Smooth muscle cell (in vitro differentiated cells): ENCODE results near the gene TMEM117. TPM values are rescaled to one million over a fixed set of nuclear protein-coding genes. Genes with fewer than 3 reads are reported as not detected.

Experiments used
- DNase-seq: peaks from one replicate; lab custom pipeline; 2025; ENCODE audit not compliant: unreplicated experiment; lab: John Stamatoyannopoulos, UW
- H2AFZ ChIP-seq: fragments of 200-600 bp; sonication (generic); 2 replicates; pipeline ENCODE4 v1.6.0; 2016; ENCODE audit warnings: antibody characterized with exemption, low read depth, mild to moderate bottlenecking
- H3F3A ChIP-seq: fragments of 200-600 bp; sonication (generic); 2 replicates; pipeline ENCODE4 v1.6.0; 2017; ENCODE audit warnings: antibody characterized with exemption, low read depth
- H3K27ac ChIP-seq: fragments of 200-600 bp; sonication (generic); 2 replicates; pipeline ENCODE4 v1.5.1; 2016; ENCODE audit warnings: low read depth, mild to moderate bottlenecking
- H3K27me3 ChIP-seq: fragments of 200-600 bp; sonication (generic); 2 replicates; pipeline ENCODE4 v1.6.1; 2016; ENCODE audit warnings: low read depth, mild to moderate bottlenecking
- H3K36me3 ChIP-seq: fragments of 200-600 bp; sonication (generic); 2 replicates; pipeline ENCODE4 v1.5.1; 2016; ENCODE audit warnings: low read depth
- H3K4me1 ChIP-seq: fragments of 200-600 bp; sonication (generic); 2 replicates; pipeline ENCODE4 v1.5.1; 2016; ENCODE audit warnings: low read depth
- H3K4me2 ChIP-seq: fragments of 200-600 bp; sonication (generic); 2 replicates; pipeline ENCODE4 v1.6.0; 2016; ENCODE audit warnings: mild to moderate bottlenecking
- H3K4me3 ChIP-seq: fragments of 200-600 bp; sonication (generic); 2 replicates; pipeline ENCODE4 v1.5.1; 2016; ENCODE audit warnings: mild to moderate bottlenecking
- H3K79me2 ChIP-seq: fragments of 200-600 bp; sonication (generic); 2 replicates; pipeline ENCODE4 v1.6.0; 2016; ENCODE audit warnings: low read depth, mild to moderate bottlenecking
- H3K9ac ChIP-seq: fragments of 200-600 bp; sonication (generic); 2 replicates; pipeline ENCODE4 v1.6.0; 2016; ENCODE audit warnings: low read depth
- H3K9me3 ChIP-seq: fragments of 200-600 bp; sonication (generic); replicated peaks from 2 replicates; pipeline ENCODE4 v1.5.1; 2016; ENCODE audit warnings: low read depth
- H4K20me1 ChIP-seq: fragments of 200-600 bp; sonication (generic); 2 replicates; pipeline ENCODE4 v1.6.0; 2016; ENCODE audit warnings: low read depth
- CTCF ChIP-seq: fragments of 200-600 bp; sonication (generic); IDR thresholded peaks from 2 replicates; pipeline ENCODE4 v1.5.1; 2017; ENCODE audit warnings: borderline replicate concordance, mild to moderate bottlenecking, antibody characterized with exemption; ENCODE audit not compliant: insufficient read depth, poor library complexity, severe bottlenecking
- WGBS: methylation state at CpG from one replicate; pipeline ENCODE4 v1.1.7; 2016; ENCODE audit warnings: low lambda C conversion rate; 5-methylcytosine and 5-hydroxymethylcytosine counted together
- polyA plus RNA-seq: library from polyadenylated mRNA; unstranded; fragments of >200 nt; fragmentation: Nextera tagmentation; extraction: Ambion mirVana; gene quantifications from 2 replicates; pipeline ENCODE4 v1.2.1, GENCODE V29; 2016
- total RNA-seq: library from RNA; depleted of rRNA; stranded (reverse); fragments of >200 nt; gene quantifications from 2 replicates; pipeline ENCODE4 v1.2.3, GENCODE V29; 2014

The TMEM117 gene
- total and polyA plus RNA-seq, 2 experiments from 2014 or later, result 13.0 to 38.9 TPM

DNA sequence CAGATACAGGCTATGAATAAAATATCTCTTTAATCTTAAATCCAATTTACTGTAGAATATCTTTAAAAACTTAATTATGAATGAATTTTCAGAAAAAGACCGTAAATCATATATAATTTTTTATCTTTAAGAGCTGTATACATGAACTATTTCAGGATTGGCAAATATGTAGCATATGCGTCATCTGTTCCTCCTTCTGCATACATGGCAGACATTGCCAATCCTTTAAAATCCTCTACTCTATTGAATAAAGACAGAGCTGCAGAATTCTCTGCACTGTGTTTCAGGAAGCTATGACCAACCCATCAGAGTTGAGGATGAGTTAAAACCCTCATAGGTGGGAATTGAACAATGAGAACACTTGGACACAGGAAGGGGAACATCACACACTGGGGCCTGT is 279.0 kb downstream of the TMEM117 start:
- no peak overlapping the region for H3K4me3 ChIP-seq
- H4K20me1 ChIP-seq, result no peaks in the 10 kb centered on the region
- DNase-seq, result no peak
- H3K36me3 ChIP-seq, result no peaks in the 10 kb centered on the region
- no peak overlapping the region for H2AFZ ChIP-seq
- H3K4me1 ChIP-seq, result no peaks in the 10 kb centered on the region
- no peaks in the 10 kb centered on the region for H3F3A ChIP-seq
- H3K27ac ChIP-seq, result no peak overlapping the region
- 94% methylated on average over 2 of the region's 2 CpGs for WGBS
- no peak overlapping the region for H3K4me2 ChIP-seq
- no peaks in the 10 kb centered on the region for H3K27me3 ChIP-seq
- H3K9ac ChIP-seq, result no peak overlapping the region
- TF ChIP-seq CTCF, result no peak
- H3K9me3 ChIP-seq, result no peaks in the 10 kb centered on the region
- no peaks in the 10 kb centered on the region for H3K79me2 ChIP-seq

DNA sequence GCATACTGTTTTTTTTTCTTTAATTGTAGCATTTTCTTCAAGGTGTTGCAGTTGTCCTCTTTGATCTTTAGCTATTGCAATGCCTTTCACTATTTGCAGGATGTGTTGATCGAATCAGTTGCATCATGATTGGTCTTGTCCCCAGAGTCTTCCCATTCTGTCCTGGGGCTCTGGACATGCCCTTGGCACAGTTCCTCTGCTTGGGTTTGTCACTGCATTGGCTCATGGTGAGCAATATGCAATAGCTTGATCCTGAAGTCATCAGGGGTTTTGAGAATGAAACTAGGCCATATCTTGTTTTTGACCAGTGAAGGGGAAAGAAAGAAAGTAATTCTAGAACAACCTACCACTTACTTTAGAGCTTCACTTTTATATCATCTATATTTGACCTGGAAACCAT is 281.5 kb downstream of the TMEM117 start:
- Histone ChIP-seq H4K20me1 (no peaks in the 10 kb centered on the region), H3K9me3 (no peaks in the 10 kb centered on the region), H3K4me2 (no peak overlapping the region), H3K4me1 (no peaks in the 10 kb centered on the region), H3K4me3 (no peak overlapping the region), H3K79me2 (no peaks in the 10 kb centered on the region), H3F3A (no peaks in the 10 kb centered on the region), H3K27ac (no peak overlapping the region), H2AFZ (no peak overlapping the region), H3K27me3 (no peaks in the 10 kb centered on the region), H3K36me3 (no peaks in the 10 kb centered on the region), H3K9ac (no peak overlapping the region)
- WGBS, result 86% methylated on average over 1 of the region's 1 CpG
- TF ChIP-seq CTCF, result no peak
- no peak for DNase-seq

DNA sequence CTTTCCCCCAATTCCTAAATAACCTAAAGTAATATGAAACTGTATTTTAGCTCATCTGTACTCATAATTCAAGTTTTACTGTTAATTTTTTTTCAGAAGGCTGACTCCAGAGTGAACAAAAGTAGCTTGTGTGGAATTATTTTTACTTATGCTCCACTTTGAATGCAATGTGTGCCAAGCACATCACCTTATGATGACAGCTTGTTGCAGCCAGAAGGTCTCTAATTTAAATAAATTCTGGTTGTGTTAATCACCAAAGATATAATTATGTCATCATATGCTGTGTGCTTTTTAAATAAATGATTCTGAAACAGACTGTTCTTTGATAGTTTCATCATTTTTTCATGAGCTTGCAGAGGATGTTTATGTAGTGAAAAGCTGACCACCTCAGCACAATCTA is 283.1 kb downstream of the TMEM117 start:
- Histone ChIP-seq H3K9me3 (no peaks in the 10 kb centered on the region), H2AFZ (no peak overlapping the region), H3K27ac (no peak overlapping the region), H3K4me3 (no peak overlapping the region), H3K36me3 (no peaks in the 10 kb centered on the region), H4K20me1 (no peaks in the 10 kb centered on the region), H3K9ac (no peak overlapping the region), H3K27me3 (no peaks in the 10 kb centered on the region), H3K4me2 (no peak overlapping the region), H3F3A (no peaks in the 10 kb centered on the region), H3K4me1 (no peaks in the 10 kb centered on the region), H3K79me2 (no peaks in the 10 kb centered on the region)
- no peak for TF ChIP-seq CTCF
- no peak for DNase-seq

GRCh38 chr12:44126806-44127205 is 290.9 kb downstream of the TMEM117 start:
- Histone ChIP-seq H3K27ac (no peak overlapping the region), H4K20me1 (no peaks in the 10 kb centered on the region), H2AFZ (no peak overlapping the region), H3K9me3 (no peaks in the 10 kb centered on the region), H3K4me1 (peaks cover 15% of the 10 kb centered on the region), H3K9ac (no peak overlapping the region), H3K79me2 (no peaks in the 10 kb centered on the region), H3K4me2 (no peak overlapping the region), H3K36me3 (no peaks in the 10 kb centered on the region), H3K4me3 (no peak overlapping the region), H3F3A (no peaks in the 10 kb centered on the region), H3K27me3 (no peaks in the 10 kb centered on the region)
- WGBS, result 94% methylated on average over 1 of the region's 1 CpG
- DNase-seq, result no peak
- no peak for TF ChIP-seq CTCF
